ENCODE data around the gene CRB3.

CRB3 gene

DNA sequence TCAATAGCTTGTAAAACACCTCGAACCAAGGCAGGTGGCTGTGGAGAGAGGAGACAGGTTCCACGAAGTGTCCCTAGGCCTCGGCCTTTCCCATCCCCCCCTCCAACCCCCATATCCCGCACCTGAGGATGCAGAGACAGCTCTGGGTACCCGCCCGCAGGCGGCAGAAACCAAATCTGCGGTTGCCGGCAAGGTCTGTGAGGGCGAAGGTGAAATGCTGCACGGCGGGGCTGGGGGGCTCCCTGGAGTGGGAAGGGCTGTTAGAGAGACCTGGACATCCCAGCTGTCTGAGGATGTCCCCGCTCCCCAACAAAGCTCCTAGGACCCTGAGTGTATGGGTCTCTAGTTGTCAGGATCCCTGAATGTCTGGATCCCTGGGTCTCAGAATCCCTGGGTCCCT, 14.7 kb downstream of the CRB3 start:
- H3F3A ChIP-seq (ENCODE audit: insufficient read depth), result no peaks in the 10 kb centered on the region
- H3K9ac ChIP-seq (ENCODE audit: low read length), result no peak overlapping the region
- H2AFZ ChIP-seq (ENCODE audit: low read depth, low read length, severe bottlenecking), result no peak overlapping the region
- H3K4me3 ChIP-seq (ENCODE audit: insufficient read depth, low read length, poor library complexity, severe bottlenecking), result no peak overlapping the region
- no peaks in the 10 kb centered on the region for H3K9me3 ChIP-seq (ENCODE audit: insufficient read depth, low read length)
- H3K27ac ChIP-seq (ENCODE audit: low read depth, low read length), result no peak overlapping the region
- H3K36me3 ChIP-seq (ENCODE audit: low read length), result no peaks in the 10 kb centered on the region
- H3K9me2 ChIP-seq (replicated peaks; ENCODE audit: insufficient read depth, low read length), result no peaks in the 10 kb centered on the region
- H3K79me2 ChIP-seq (ENCODE audit: insufficient read depth, low read length), result peaks cover 4% of the 10 kb centered on the region; the same call in 1 of the 2 replicates
- no peaks in the 10 kb centered on the region for H3K27me3 ChIP-seq (ENCODE audit: low read length)
- TF ChIP-seq, protein P1, sequence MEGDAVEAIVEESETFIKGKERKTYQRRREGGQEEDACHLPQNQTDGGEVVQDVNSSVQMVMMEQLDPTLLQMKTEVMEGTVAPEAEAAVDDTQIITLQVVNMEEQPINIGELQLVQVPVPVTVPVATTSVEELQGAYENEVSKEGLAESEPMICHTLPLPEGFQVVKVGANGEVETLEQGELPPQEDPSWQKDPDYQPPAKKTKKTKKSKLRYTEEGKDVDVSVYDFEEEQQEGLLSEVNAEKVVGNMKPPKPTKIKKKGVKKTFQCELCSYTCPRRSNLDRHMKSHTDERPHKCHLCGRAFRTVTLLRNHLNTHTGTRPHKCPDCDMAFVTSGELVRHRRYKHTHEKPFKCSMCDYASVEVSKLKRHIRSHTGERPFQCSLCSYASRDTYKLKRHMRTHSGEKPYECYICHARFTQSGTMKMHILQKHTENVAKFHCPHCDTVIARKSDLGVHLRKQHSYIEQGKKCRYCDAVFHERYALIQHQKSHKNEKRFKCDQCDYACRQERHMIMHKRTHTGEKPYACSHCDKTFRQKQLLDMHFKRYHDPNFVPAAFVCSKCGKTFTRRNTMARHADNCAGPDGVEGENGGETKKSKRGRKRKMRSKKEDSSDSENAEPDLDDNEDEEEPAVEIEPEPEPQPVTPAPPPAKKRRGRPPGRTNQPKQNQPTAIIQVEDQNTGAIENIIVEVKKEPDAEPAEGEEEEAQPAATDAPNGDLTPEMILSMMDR (IDR thresholded peaks at IDR 0.05; ENCODE audit: insufficient read depth, low read length, poor library complexity, severe bottlenecking), result no peak
- TF ChIP-seq EZH2phosphoT487 (conservative IDR thresholded peaks at IDR 0.05; ENCODE audit: low read length), result no peak
- H4K20me1 ChIP-seq (ENCODE audit: low read depth, low read length), result no peaks in the 10 kb centered on the region
- H3K4me2 ChIP-seq (ENCODE audit: low read depth, low read length, poor library complexity, severe bottlenecking), result no peak overlapping the region

GRCh38 chr19:6479836-6480398, 15.8 kb downstream of the CRB3 start:
- Histone ChIP-seq H3K79me2 (ENCODE audit: insufficient read depth, low read length) (peaks cover 4% of the 10 kb centered on the region; the same call in 1 of the 2 replicates), H3K27ac (ENCODE audit: low read depth, low read length) (no peak overlapping the region), H3K4me3 (ENCODE audit: insufficient read depth, low read length, poor library complexity, severe bottlenecking) (no peak overlapping the region), H3K27me3 (ENCODE audit: low read length) (no peaks in the 10 kb centered on the region), H3F3A (ENCODE audit: insufficient read depth) (no peaks in the 10 kb centered on the region), H4K20me1 (ENCODE audit: low read depth, low read length) (no peaks in the 10 kb centered on the region), H2AFZ (ENCODE audit: low read depth, low read length, severe bottlenecking) (no peak overlapping the region), H3K9me3 (ENCODE audit: insufficient read depth, low read length) (no peaks in the 10 kb centered on the region), H3K9me2 (replicated peaks; ENCODE audit: insufficient read depth, low read length) (no peaks in the 10 kb centered on the region), H3K4me2 (ENCODE audit: low read depth, low read length, poor library complexity, severe bottlenecking) (no peak overlapping the region), H3K9ac (ENCODE audit: low read length) (no peak overlapping the region), H3K36me3 (ENCODE audit: low read length) (no peaks in the 10 kb centered on the region)
- TF ChIP-seq, protein P1 (IDR thresholded peaks at IDR 0.05; ENCODE audit: insufficient read depth, low read length, poor library complexity, severe bottlenecking), result no peak
- TF ChIP-seq EZH2phosphoT487 (conservative IDR thresholded peaks at IDR 0.05; ENCODE audit: low read length), result no peak

- Histone ChIP-seq H3K36me3 (ENCODE audit: low read length) (no peaks in the 10 kb centered on the region), H2AFZ (ENCODE audit: low read depth, low read length, severe bottlenecking) (peak overlapping the region; percentile 87), H4K20me1 (ENCODE audit: low read depth, low read length) (no peaks in the 10 kb centered on the region), H3K27ac (ENCODE audit: low read depth, low read length) (peak overlapping the region; percentile 57), H3K9ac (ENCODE audit: low read length) (peak overlapping the region; percentile 76), H3F3A (ENCODE audit: insufficient read depth) (no peaks in the 10 kb centered on the region), H3K9me2 (replicated peaks; ENCODE audit: insufficient read depth, low read length) (no peaks in the 10 kb centered on the region), H3K27me3 (ENCODE audit: low read length) (no peaks in the 10 kb centered on the region), H3K4me3 (ENCODE audit: insufficient read depth, low read length, poor library complexity, severe bottlenecking) (peak overlapping the region; percentile 55), H3K79me2 (ENCODE audit: insufficient read depth, low read length) (peaks cover 4% of the 10 kb centered on the region; the same call in 1 of the 2 replicates), H3K9me3 (ENCODE audit: insufficient read depth, low read length) (no peaks in the 10 kb centered on the region), H3K4me2 (ENCODE audit: low read depth, low read length, poor library complexity, severe bottlenecking) (peak overlapping the region; percentile 78)
- TF ChIP-seq, protein P1 (IDR thresholded peaks at IDR 0.05; ENCODE audit: insufficient read depth, low read length, poor library complexity, severe bottlenecking), result no peak
- TF ChIP-seq EZH2phosphoT487 (conservative IDR thresholded peaks at IDR 0.05; ENCODE audit: low read length), result no peak
Measured at GRCh38 chr19:6480848-6481415, 16.9 kb downstream of the CRB3 start.
